Central memory CD8-positive, alpha-beta T cell (primary cell): ENCODE data around the gene NAPA.

Experiments
- ATAC-seq: fragments of 150-1000 bp; cut with Tn5 transposase; replicated peaks from 2 replicates; pipeline ENCODE4 v1.10.0; 2022; ENCODE audit warnings: mild to moderate bottlenecking, moderate FRiP score, moderate number of reproducible peaks; ENCODE audit not compliant: poor library complexity, severe bottlenecking; ENCODE audit errors: extremely low read depth
- DNase-seq, 2 donors: peaks; one replicate each; pipeline ENCODE4 v3.0.0; 2021; ENCODE audit warnings: low spot score in 2 of 2
- H3K27ac Mint-ChIP-seq: one replicate; pipeline ENCODE4 v1.8.0; 2022; ENCODE audit warnings: low read depth, mild to moderate bottlenecking, moderate library complexity, mixed read lengths
- H3K27me3 Mint-ChIP-seq: one replicate; pipeline ENCODE4 v1.8.0; 2022; ENCODE audit warnings: mixed read lengths
- H3K36me3 Mint-ChIP-seq: one replicate; pipeline ENCODE4 v1.8.0; 2022; ENCODE audit warnings: mild to moderate bottlenecking, moderate library complexity, mixed read lengths; ENCODE audit not compliant: insufficient read depth
- H3K4me1 Mint-ChIP-seq: one replicate; pipeline ENCODE4 v1.8.0; 2022; ENCODE audit warnings: mixed read lengths
- H3K4me3 Mint-ChIP-seq: one replicate; pipeline ENCODE4 v1.8.0; 2022; ENCODE audit warnings: mild to moderate bottlenecking, moderate library complexity, mixed read lengths
- H3K9me3 Mint-ChIP-seq: one replicate; pipeline ENCODE4 v1.8.0; 2022; ENCODE audit warnings: mixed read lengths

Gene NAPA

DNA sequence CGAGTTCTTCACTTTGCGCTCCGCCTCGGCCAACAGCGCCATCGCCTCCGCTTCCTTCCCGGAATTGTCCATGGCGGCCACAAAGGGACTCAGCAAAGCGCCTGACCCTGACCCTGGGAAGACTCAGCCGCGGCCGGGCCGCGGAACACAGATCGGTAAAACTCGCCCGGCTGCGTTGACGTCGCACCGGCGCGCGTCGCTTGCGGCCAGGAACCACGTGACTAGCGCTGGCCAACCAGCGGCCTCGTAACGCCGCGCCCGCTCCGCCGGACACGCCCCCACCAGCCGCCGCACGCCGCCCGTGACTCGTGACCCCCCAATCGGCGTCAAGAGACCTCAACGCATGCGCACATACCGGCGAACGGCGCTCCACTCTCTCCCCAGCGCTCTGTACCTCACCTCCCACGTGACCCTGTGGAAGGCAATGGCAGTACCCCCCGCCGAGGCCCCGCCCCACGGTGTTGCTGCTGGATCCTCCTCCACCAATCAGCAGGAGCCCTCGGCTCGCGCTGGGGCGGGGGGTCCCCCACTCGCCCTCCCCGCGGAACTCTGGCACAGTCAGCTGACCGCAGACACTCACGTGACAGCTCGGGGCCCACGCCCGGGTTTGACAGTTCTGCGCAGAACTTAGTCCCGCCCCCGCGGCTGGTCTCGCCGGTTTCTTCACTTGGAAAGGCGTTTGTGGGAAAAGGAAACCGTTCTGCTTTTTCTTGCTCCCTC is at the start of gene NAPA:
Gene NAPA, minus strand, starts transcription at position 195 of the 720 bp plus-strand sequence. Its CDS starts 123 bp downstream, at position 72.
- H3K27me3 Mint-ChIP-seq: no peaks in the 10 kb centered on the region

DNA sequence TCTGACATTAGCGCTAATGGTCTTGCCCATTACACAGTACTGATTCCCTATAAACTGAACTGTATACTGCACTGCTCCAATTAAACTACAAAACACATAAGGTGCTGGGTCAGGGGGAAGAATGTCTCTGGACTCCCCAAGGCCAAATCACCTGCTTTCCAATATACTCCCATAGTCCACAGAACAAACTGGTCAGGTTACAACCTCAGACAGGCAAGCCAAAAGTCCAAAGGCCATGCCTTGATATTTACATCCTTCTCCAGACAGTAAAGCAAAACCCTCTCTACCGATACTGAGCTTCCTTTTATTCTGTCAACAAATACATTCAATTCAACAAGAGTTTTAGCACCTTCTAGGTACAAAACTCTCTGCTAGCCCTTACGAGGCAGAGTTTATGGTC is 49.2 kb upstream of the NAPA start:
- Mint-ChIP-seq H3K9me3 (no peaks in the 10 kb centered on the region), H3K36me3 (no peaks in the 10 kb centered on the region), H3K27ac (no peak overlapping the region), H3K27me3 (no peaks in the 10 kb centered on the region), H3K4me3 (no peak overlapping the region), H3K4me1 (peaks cover 9% of the 10 kb centered on the region)
- no peak for ATAC-seq
- no peak for DNase-seq

More for the DNA sequence above, at the start of gene NAPA:
- ATAC-seq: peak; percentile 95
- Mint-ChIP-seq H3K27ac (peak within 1 kb of the TSS; percentile 99), H3K4me1 (peaks cover 89% of the 10 kb centered on the region), H3K4me3 (peak within 1 kb of the TSS; percentile 99), H3K36me3 (peaks cover 21% of the 10 kb centered on the region), H3K9me3 (no peaks in the 10 kb centered on the region)
- DNase-seq: peak; percentile 99 to 100

DNA sequence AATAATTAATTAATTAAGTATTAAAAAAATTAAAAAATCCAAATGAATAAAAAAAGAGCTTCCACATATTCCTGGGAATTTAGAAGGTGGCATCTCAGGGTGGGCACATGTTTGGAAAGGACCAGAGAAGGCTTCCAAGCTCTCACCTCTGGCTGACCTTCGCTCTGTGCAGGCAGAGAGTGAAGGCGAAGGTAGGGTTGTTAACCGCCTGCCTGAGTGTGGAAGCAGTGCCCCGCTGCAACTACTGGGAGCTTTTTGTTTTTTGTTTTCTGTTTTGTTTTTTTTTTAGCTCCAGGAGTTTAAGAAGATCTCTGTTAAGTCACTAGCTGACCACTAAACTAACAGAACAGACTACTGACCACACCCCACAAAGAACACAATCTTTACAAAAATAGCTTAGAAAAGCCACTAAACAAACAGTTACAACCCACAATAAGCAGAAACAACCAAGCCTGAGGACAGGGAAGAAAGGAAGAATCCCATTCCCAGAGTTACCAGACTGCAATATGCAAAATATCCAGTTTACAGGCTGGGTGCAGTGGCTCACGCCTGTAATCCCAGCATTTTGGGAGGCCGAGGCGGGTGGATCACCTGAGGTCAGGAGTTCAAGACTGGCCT is 46.7 kb upstream of the NAPA start:
- Mint-ChIP-seq H3K27me3 (no peaks in the 10 kb centered on the region), H3K27ac (no peak overlapping the region), H3K36me3 (no peaks in the 10 kb centered on the region), H3K9me3 (no peaks in the 10 kb centered on the region), H3K4me1 (peaks cover 9% of the 10 kb centered on the region), H3K4me3 (no peak overlapping the region)
- DNase-seq (no peak), ATAC-seq (no peak)

DNA sequence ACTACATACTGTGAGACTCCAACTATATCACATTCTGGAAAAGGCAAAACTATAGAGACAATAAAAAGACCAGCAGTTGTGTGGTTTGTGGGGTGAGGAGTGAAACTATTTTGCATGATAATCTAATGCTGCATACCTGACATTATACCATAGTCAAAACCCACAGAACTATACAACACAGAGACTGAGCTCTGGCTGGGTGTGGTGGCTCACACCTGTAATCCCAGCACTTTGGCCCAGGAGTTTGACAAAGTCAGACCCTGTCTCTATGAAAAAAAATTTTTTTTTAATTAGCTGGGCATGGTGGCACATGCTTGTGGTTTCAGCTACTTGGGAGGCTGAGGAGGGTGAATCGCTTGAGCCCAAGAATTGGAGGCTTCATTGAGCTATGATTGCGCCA is 46.1 kb upstream of the NAPA start:
- ATAC-seq (no peak), DNase-seq (no peak)
- Mint-ChIP-seq H3K4me3 (no peak overlapping the region), H3K9me3 (no peaks in the 10 kb centered on the region), H3K27ac (no peak overlapping the region), H3K27me3 (no peaks in the 10 kb centered on the region), H3K36me3 (no peaks in the 10 kb centered on the region), H3K4me1 (peaks cover 9% of the 10 kb centered on the region)

DNA sequence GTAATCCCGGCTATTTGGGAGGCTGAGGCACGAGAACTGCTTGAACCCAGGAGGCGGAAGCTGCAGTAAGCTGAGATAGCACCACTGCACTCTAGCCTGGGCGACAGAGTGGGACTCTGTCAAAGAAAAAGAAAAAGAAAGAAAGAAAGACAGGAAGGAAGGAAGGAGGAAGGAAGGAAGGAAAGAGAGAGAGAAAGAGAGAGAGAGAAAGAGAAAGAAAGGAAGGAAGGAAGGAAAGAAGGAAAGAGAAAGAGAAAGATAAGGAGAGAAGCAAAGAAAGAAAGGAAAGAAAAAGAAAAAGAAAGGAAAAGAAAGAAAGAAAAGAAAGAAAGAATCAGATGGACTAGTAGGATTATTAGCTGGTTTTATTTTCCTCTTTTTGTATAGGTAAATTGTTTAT is 35.3 kb upstream of the NAPA start:
- Mint-ChIP-seq H3K9me3 (no peaks in the 10 kb centered on the region), H3K27ac (no peak overlapping the region)
- DNase-seq: no peak

DNA sequence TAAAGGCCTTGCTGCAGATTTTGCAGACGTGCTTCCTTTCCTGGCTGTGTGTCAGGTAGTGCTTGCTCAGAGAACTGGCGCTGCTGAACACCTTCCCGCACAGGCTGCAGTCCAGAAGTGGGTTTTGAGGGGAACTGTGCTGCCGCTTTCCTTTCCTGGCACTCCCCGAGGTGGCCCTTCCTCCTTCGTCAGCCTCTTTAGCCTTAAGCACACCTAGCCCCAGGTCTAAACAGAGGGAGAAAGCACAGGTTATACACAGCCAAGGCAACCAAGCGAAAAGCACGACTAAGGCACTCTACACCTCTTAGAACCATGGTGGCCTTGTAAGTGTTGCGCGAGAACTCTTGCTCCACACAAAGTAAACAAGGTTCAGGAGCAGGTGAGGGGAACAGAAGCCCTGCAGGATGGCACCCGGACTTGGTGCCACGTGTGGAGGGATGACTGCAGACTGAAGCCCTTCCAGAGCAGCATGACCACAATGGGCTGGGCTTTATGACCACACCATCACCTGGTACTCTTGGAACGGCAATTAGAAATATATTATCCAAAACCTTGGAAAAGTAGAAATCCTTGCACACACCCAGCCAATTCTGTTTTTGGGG is 34.5 kb upstream of the NAPA start:
- no peak overlapping the region for H3K27ac Mint-ChIP-seq
- ATAC-seq: no peak
- DNase-seq: no peak
- peaks cover 3% of the 10 kb centered on the region for H3K36me3 Mint-ChIP-seq
- H3K9me3 Mint-ChIP-seq: no peaks in the 10 kb centered on the region
- H3K4me3 Mint-ChIP-seq: no peak overlapping the region
- H3K27me3 Mint-ChIP-seq: peaks cover 4% of the 10 kb centered on the region
- H3K4me1 Mint-ChIP-seq: peaks cover 6% of the 10 kb centered on the region

More for the DNA sequence above, 35.3 kb upstream of the NAPA start:
- Mint-ChIP-seq H3K4me1 (peaks cover 6% of the 10 kb centered on the region), H3K4me3 (no peak overlapping the region), H3K36me3 (peaks cover 3% of the 10 kb centered on the region), H3K27me3 (no peaks in the 10 kb centered on the region)
- ATAC-seq: no peak

DNA sequence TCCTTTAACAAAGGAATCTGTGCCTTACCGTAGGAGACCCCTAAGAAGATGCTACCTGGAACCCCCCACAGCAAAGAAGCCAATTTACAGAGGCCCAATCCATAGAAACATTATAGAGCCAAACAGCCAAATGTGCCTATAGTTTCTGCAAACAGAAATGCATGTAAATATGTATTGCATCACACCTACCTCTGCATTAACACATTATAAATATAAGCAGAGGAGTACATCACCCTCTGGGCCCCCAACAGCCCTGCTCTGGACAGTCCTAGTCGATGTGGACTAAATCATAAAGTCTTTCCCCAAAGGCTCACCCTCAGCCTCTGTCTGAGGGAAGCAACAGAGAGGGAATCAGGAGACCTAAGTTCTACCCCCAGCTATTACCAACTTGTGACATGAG is 32.3 kb upstream of the NAPA start:
- Mint-ChIP-seq H3K9me3 (no peaks in the 10 kb centered on the region), H3K4me1 (peaks cover 8% of the 10 kb centered on the region), H3K4me3 (no peak overlapping the region), H3K36me3 (peaks cover 3% of the 10 kb centered on the region), H3K27me3 (peaks cover 13% of the 10 kb centered on the region), H3K27ac (no peak overlapping the region)
- ATAC-seq (no peak), DNase-seq (no peak)

DNA sequence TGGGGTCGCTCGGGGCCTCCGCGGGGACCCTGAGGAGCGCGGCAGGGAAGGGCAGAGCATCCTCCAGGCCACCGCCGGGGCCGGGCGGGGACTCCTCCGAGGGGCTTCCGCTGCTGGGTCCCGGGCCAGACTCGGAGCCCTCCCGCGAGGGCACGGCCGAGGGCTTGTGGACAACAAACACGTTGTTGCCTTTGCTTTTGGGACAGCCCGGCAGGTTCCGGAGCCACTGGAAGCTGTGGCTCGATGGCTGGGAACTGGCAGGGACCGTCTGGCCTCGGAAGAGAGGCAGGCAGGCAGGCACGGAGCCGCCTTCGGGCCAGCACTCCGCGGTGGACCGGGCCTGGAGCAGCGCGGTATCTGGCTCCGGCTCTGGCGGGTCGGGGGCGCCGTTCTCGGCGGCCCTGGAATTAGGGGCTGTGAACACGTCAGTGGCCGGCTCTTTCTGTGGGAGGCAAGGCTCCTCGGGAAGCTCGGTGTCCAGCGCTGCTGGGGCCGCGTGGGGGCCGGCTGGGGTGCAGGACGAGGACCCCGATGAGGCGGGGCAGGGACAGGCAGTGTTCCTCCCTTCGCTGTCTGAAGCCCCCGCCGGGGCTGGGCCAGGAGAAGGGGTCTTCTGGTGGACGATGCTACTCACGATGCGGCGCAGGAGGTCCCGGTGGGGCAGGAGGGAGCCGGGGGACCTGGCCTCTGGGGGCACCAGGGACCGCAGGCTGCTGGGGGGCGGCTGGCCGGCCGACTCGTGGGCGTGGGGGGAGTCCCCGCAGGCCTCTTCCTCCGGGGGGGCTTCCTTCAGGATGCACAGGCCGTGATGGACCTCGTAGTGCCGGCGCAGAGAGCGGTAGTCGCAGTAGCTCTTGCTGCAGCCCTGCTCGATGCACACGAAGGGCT is 30.4 kb upstream of the NAPA start:
- H3K27ac Mint-ChIP-seq: no peak overlapping the region
- peak overlapping the region; percentile 53 for H3K4me3 Mint-ChIP-seq
- H3K9me3 Mint-ChIP-seq: no peaks in the 10 kb centered on the region
- H3K27me3 Mint-ChIP-seq: peaks cover 13% of the 10 kb centered on the region
- peaks cover 4% of the 10 kb centered on the region for H3K36me3 Mint-ChIP-seq
- no peak for DNase-seq
- peaks cover 23% of the 10 kb centered on the region for H3K4me1 Mint-ChIP-seq
- no peak for ATAC-seq

DNA sequence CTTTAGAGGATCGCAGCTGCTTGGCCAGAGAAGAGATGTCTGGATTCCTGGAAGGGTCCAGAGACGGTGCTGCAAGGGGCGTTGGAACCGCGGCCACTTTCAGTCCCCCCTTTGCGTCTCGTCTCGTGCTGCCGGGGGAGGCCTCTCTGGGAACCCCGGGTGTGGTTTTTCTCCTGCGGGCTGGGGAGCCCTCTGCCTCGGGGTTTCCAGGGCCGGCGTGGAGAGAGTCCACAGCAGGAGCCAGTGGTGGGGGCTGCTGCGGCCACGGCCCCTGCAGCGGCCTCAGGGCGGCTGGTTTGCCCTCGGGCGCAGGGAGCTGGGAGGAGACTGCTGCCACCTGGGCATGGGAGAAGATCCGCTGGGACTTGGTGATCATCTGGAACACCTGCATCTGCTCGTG is 29.6 kb upstream of the NAPA start:
- Mint-ChIP-seq H3K27me3 (peaks cover 13% of the 10 kb centered on the region), H3K4me3 (peak overlapping the region; percentile 53)

DNA sequence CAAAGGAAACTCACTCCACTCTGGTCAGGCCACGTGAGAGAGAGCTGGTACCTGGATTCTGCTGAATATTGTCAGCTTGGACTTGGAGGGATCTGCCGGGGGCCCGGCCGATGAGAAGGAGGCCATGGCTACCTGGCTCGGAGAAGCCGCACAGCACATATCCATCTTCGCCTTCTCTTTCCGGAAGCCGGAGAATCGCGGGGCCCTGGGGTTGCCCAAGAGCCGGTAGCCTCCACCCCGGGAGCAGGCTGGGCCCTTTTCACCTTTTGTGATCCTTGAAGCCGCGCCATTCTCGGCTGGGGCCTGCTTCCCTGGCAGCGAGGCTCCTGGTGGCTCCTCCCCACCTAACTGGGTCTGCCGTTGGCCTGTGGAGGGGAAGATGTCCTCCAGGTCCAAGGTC is 29.2 kb upstream of the NAPA start:
- Mint-ChIP-seq H3K27ac (no peak overlapping the region), H3K4me1 (peaks cover 27% of the 10 kb centered on the region), H3K4me3 (peak overlapping the region; percentile 53), H3K36me3 (peaks cover 8% of the 10 kb centered on the region), H3K9me3 (no peaks in the 10 kb centered on the region), H3K27me3 (peaks cover 13% of the 10 kb centered on the region)
- no peak for DNase-seq
- ATAC-seq: no peak

More for the DNA sequence above, 29.6 kb upstream of the NAPA start:
- peaks cover 26% of the 10 kb centered on the region for H3K4me1 Mint-ChIP-seq
- no peaks in the 10 kb centered on the region for H3K9me3 Mint-ChIP-seq
- H3K27ac Mint-ChIP-seq: no peak overlapping the region
- no peak for DNase-seq
- ATAC-seq: no peak
- H3K36me3 Mint-ChIP-seq: peaks cover 8% of the 10 kb centered on the region

DNA sequence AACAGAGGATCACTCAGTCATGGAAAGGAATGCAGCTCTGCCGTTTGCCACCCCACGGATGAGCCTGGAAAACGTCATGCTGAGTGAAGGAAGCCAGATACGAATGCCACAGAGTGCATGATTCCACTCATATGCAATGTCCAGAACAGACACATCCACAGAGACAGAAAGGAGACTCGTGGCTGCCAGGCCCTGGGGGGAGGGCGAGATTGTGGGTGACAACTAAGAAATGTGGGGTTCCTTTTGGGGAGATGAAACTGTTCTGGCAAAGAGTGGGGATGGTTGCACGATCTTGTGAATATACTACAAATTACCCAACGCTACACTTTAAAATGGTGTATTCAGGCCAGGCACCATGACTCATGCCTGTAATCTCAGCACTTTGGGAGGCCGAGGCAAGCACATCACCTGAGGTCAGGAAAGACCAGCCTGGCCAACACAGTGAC is 27.2 kb upstream of the NAPA start:
- Mint-ChIP-seq H3K4me1 (peaks cover 27% of the 10 kb centered on the region), H3K36me3 (peaks cover 8% of the 10 kb centered on the region), H3K27me3 (peaks cover 13% of the 10 kb centered on the region), H3K9me3 (no peaks in the 10 kb centered on the region), H3K4me3 (peak overlapping the region; percentile 62), H3K27ac (peak overlapping the region; percentile 92)
- ATAC-seq (peak; percentile 8), DNase-seq (no peak)

DNA sequence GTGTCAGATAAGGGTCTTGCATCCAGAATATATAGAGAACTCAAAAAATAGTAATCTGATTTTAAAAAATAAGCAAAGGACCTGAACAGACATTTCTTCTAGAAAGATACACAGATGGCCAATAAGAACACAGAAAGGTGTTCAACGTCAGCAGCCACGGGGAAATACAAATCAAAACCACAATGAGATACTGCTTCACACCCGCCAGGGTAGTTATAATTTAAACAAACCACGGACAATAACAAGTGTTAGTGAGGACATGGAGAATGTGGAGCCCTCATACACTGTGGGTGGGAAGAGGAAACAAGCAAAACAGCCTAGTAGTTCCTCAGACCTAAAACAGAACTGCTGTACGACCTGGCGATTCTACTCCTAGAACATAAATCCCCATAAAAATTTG is 26.7 kb upstream of the NAPA start:
- H3K36me3 Mint-ChIP-seq: peaks cover 8% of the 10 kb centered on the region
- peaks cover 13% of the 10 kb centered on the region for H3K27me3 Mint-ChIP-seq
- H3K9me3 Mint-ChIP-seq: no peaks in the 10 kb centered on the region
- peak; percentile 97 for ATAC-seq
- peaks cover 27% of the 10 kb centered on the region for H3K4me1 Mint-ChIP-seq
- DNase-seq: peak in 1 of 2 donors; percentile 76
- peak overlapping the region; percentile 92 for H3K27ac Mint-ChIP-seq
- H3K4me3 Mint-ChIP-seq: peak overlapping the region; percentile 62
